ENCODE results near the gene ZNF581. TPM values are rescaled to one million over a fixed set of nuclear protein-coding genes. Genes with fewer than 3 reads are reported as not detected.

The ZNF581 gene
- total RNA-seq, 1 donor from 2014 or later: 29.6 TPM

DNA sequence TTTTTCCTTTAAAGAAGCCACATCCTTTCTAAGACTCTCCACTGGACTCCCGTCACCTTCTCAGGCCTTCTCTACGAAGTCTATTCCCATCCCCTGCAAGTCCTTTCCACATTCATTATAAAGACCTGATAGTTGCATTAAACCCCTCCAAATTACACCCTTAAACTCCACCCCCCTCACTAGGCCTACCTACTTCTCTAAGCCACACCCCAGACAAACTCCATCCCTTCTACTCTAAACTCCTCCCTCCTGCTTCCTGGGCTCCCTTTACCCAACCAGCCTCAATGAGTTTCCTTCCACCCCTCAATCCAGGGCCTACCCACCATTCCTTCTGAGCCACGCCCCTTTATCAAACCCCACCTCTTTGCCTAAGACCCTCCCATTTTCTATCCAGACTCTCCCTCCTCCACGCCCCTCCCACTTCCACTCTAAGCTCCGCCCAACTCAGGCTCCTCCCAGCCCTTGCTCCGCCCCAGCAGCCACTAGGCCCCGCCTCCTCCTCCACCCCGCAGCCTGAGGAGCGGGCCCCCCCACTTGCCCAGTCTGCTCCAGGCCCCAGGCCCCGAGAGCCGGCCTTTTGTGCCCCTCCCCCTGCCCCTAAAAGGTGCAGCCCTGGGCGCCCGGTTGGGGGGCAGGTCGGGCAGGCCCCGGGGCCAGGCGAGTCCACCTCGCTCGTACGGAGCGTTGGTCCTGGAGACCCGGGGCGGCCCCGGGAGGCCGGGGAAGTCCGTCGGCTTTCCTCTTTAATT, 44.6 kb upstream of the ZNF581 start:
- Mint-ChIP-seq H3K9me3 (ENCODE audit: unreplicated experiment) (no peaks in the 10 kb centered on the region), H3K27me3 (ENCODE audit: unreplicated experiment) (no peaks in the 10 kb centered on the region), H3K4me3 (ENCODE audit: unreplicated experiment) (peak overlapping the region; percentile 96), H3K4me1 (ENCODE audit: unreplicated experiment) (peaks cover 17% of the 10 kb centered on the region), H3K27ac (ENCODE audit: unreplicated experiment) (peak overlapping the region; percentile 100), H3K36me3 (ENCODE audit: unreplicated experiment) (peaks cover 27% of the 10 kb centered on the region)
- TF ChIP-seq CTCF (IDR thresholded peaks at IDR 0.05): no peak
- DNase-seq (ENCODE audit: extremely low spot score, unreplicated experiment): peak; percentile 99

DNA sequence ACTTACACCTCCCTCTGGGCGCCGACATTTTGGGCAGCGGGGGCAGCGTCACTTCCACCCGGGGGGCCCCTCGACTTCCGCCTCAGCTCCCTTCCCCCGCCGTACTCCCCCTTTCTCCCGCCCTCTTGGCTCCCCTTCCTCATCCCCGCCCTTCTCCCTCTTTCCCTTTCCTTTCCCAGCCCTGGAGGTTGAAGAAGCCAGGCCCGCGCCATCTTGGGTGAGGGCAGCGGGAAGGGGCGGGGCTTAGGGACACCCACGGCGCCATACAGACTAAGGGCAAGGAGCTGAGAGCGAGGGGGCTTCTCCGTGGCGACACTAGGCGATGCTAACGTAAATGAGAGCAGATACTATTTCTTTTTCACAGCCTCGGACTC, 44.0 kb upstream of the ZNF581 start, which contains the start of gene FIZ1:
FIZ1 (minus strand) TSS at position 50 of the 374 bp plus-strand sequence. CDS start 1,652 bp downstream, outside the sequence.
- H3K27me3 Mint-ChIP-seq (ENCODE audit: unreplicated experiment): no peaks in the 10 kb centered on the region

DNA sequence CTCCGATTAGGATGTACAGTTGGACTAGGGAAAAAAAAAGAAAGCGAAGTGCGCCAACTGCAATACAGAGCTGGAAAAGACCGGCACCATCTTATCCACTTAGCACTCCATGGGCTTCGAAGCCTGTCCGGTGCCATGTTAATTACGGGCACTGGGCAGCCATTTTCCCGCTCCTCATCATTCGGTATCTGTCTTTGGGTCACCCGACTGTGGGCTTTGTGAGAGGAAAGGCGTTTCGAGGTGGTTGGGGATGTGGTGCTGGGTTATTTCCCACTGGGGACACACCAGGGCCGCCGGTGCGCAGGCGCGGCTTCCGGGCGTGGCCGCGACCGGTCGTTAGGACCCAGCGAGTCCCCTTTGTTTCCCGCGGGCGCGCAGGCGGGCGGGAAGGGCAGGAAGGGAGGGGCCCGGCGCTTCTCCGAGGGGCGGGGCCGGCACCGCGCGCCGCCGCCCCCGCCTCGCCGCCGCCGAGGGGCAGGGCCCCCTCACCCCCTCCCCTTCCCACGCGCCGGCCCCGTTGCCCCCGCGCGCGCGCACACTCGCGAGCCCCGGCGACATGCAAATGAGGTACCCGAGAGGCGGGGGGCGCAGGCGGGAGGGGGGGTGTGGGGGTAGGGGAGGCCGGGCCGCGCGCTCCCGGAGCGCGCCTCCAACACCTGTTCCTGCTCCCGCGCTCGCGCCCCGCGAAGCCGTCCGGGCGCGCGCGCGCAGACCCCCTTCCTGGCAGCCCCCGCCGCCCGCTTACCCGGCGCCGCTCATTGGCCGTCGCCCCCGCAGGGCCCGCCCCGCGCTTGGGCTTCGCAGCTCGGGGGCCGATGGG, 43.4 kb upstream of the ZNF581 start, which contains the start of gene ZNF524:
ZNF524 (plus strand) TSS at position 447 of the 820 bp plus-strand sequence. CDS start 1,825 bp downstream, outside the sequence.
- H3K27ac Mint-ChIP-seq (ENCODE audit: unreplicated experiment): peak within 1 kb of the TSS; percentile 100
- peak within 1 kb of the TSS; percentile 96 for H3K4me3 Mint-ChIP-seq (ENCODE audit: unreplicated experiment)
- peaks cover 25% of the 10 kb centered on the region for H3K4me1 Mint-ChIP-seq (ENCODE audit: unreplicated experiment)
- no peaks in the 10 kb centered on the region for H3K9me3 Mint-ChIP-seq (ENCODE audit: unreplicated experiment)
- H3K27me3 Mint-ChIP-seq (ENCODE audit: unreplicated experiment): no peaks in the 10 kb centered on the region
- peaks cover 22% of the 10 kb centered on the region for H3K36me3 Mint-ChIP-seq (ENCODE audit: unreplicated experiment)
- peak; percentile 95 for DNase-seq (ENCODE audit: extremely low spot score, unreplicated experiment)
- TF ChIP-seq CTCF (IDR thresholded peaks at IDR 0.05): no peak

More for the DNA sequence above, 44.0 kb upstream of the ZNF581 start, which contains the start of gene FIZ1:
- no peak for TF ChIP-seq CTCF (IDR thresholded peaks at IDR 0.05)
- Mint-ChIP-seq H3K4me3 (ENCODE audit: unreplicated experiment) (peak within 1 kb of the TSS; percentile 96), H3K27ac (ENCODE audit: unreplicated experiment) (peak within 1 kb of the TSS; percentile 100), H3K36me3 (ENCODE audit: unreplicated experiment) (peaks cover 27% of the 10 kb centered on the region), H3K9me3 (ENCODE audit: unreplicated experiment) (no peaks in the 10 kb centered on the region), H3K4me1 (ENCODE audit: unreplicated experiment) (peaks cover 20% of the 10 kb centered on the region)
- DNase-seq (ENCODE audit: extremely low spot score, unreplicated experiment): peak; percentile 99

DNA sequence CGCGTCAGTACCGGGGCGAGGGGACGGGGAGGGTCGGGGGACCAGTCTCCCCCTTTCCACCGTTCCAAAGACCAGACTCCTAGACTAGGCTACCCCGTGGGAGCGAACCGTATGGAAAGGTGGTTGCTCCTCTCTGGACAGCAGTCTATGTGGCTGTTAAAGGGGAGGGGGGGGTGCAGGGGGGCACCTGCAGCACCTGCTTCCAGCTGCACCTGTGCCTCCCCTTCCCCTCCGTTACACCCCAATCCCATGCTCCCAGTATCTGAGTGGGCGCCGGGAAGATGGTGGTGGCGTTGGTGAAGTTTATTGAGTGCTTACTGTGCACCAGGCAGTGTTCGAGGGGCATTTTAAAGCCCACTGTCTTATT, 42.8 kb upstream of the ZNF581 start:
- H3K27me3 Mint-ChIP-seq (ENCODE audit: unreplicated experiment): no peaks in the 10 kb centered on the region
- TF ChIP-seq CTCF (IDR thresholded peaks at IDR 0.05): no peak
- H3K36me3 Mint-ChIP-seq (ENCODE audit: unreplicated experiment): peaks cover 17% of the 10 kb centered on the region
- H3K9me3 Mint-ChIP-seq (ENCODE audit: unreplicated experiment): no peaks in the 10 kb centered on the region
- peak overlapping the region; percentile 70 for H3K4me3 Mint-ChIP-seq (ENCODE audit: unreplicated experiment)
- H3K4me1 Mint-ChIP-seq (ENCODE audit: unreplicated experiment): peaks cover 25% of the 10 kb centered on the region
- H3K27ac Mint-ChIP-seq (ENCODE audit: unreplicated experiment): peak overlapping the region; percentile 78
- DNase-seq (ENCODE audit: extremely low spot score, unreplicated experiment): no peak

- Mint-ChIP-seq H3K27me3 (ENCODE audit: unreplicated experiment) (no peaks in the 10 kb centered on the region), H3K27ac (ENCODE audit: unreplicated experiment) (peak overlapping the region; percentile 78), H3K36me3 (ENCODE audit: unreplicated experiment) (peaks cover 12% of the 10 kb centered on the region), H3K4me1 (ENCODE audit: unreplicated experiment) (peaks cover 25% of the 10 kb centered on the region), H3K9me3 (ENCODE audit: unreplicated experiment) (no peaks in the 10 kb centered on the region), H3K4me3 (ENCODE audit: unreplicated experiment) (peak overlapping the region; percentile 70)
- DNase-seq (ENCODE audit: extremely low spot score, unreplicated experiment): no peak
- TF ChIP-seq CTCF (IDR thresholded peaks at IDR 0.05): no peak
Observed at GRCh38 chr19:55601084-55601483, 42.4 kb upstream of the ZNF581 start.
